BE2C (cell line): ENCODE results near the gene ZNF195.
"Not testable (repeated sequence)": the region's sequence is repeated elsewhere in the genome, so short reads cannot be mapped to it uniquely, and the experiment has no call there.

Source experiments
- DNase-seq: peaks from one replicate; pipeline ENCODE4 v3.0.0-alpha.2; 2020
- H3K27me3 ChIP-seq: fragments of 250-450 bp; sonication (Bioruptor Pico); 2 replicates; pipeline ENCODE4 v1.5.1; 2020; ENCODE audit warnings: mild to moderate bottlenecking
- H3K36me3 ChIP-seq: fragments of 250-450 bp; sonication (Bioruptor Pico); 2 replicates; pipeline ENCODE4 v1.5.1; 2020; ENCODE audit warnings: mild to moderate bottlenecking
- H3K4me1 ChIP-seq: fragments of 250-450 bp; sonication (Bioruptor Pico); 2 replicates; pipeline ENCODE4 v1.5.1; 2020
- H3K4me3 ChIP-seq: 2 replicates; pipeline ENCODE4 v1.5.1; 2011; ENCODE audit warnings: low read depth, low read length
- H3K9me3 ChIP-seq: fragments of 250-450 bp; sonication (Bioruptor Pico); 2 replicates; pipeline ENCODE4 v1.5.1; 2020
- TF ChIP-seq, protein P1 (sequence below): IDR thresholded peaks from 2 replicates; pipeline ENCODE4 v1.5.1; 2012; ENCODE audit warnings: mild to moderate bottlenecking, low read depth, low read length

Gene ZNF195

GRCh38 chr11:3338569-3339339 is 40.2 kb downstream of the ZNF195 start:
- DNase-seq, result no peak
- TF ChIP-seq, protein P1, sequence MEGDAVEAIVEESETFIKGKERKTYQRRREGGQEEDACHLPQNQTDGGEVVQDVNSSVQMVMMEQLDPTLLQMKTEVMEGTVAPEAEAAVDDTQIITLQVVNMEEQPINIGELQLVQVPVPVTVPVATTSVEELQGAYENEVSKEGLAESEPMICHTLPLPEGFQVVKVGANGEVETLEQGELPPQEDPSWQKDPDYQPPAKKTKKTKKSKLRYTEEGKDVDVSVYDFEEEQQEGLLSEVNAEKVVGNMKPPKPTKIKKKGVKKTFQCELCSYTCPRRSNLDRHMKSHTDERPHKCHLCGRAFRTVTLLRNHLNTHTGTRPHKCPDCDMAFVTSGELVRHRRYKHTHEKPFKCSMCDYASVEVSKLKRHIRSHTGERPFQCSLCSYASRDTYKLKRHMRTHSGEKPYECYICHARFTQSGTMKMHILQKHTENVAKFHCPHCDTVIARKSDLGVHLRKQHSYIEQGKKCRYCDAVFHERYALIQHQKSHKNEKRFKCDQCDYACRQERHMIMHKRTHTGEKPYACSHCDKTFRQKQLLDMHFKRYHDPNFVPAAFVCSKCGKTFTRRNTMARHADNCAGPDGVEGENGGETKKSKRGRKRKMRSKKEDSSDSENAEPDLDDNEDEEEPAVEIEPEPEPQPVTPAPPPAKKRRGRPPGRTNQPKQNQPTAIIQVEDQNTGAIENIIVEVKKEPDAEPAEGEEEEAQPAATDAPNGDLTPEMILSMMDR, result no peak
- Histone ChIP-seq H3K4me1 (no peaks in the 10 kb centered on the region), H3K36me3 (no peaks in the 10 kb centered on the region), H3K27me3 (no peaks in the 10 kb centered on the region), H3K4me3 (no peak overlapping the region), H3K9me3 (no peaks in the 10 kb centered on the region)

DNA sequence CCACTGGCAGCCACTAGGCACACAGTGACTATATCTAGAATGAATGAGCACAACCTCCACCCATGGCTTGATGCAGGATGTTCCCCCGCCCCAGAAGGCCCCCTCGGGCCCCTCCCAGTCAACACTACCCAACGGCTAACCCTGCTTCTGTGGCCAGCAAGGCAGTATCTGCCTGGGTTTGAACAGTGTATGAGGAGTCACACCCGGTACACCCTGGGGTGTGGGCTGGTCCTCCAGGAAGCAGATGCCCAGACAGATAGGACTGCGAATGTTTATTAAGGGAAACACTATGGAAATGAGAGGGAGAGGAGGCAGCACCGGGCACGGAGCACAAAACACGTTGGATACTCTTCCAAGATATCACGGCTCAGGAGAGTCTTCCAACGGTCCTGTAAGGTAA is 42.5 kb downstream of the ZNF195 start:
- not testable (repeated sequence) for H3K4me1 ChIP-seq, H3K4me3 ChIP-seq

DNA sequence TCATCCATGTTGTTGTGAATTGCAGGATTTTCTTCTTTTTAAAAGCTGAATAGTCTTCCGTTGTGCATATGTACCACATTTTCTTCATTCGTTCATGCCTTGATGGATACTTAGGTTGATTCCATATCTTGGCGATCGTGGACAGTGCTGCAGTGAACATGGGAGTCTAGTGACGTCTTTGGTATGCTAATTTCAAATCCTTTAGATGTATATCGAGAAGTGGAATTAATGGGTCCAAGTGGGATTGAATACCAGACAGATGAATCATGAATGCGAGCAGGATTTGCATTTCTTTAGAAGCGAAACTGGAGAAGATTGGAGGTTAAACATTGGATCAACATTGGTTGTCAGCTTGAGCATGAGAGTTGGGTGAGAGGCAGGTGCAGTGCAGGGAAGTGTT is 45.8 kb downstream of the ZNF195 start:
- H3K4me1 ChIP-seq, H3K27me3 ChIP-seq, DNase-seq, H3K36me3 ChIP-seq, H3K4me3 ChIP-seq, H3K9me3 ChIP-seq: not testable (repeated sequence)

More for the DNA sequence above, 42.5 kb downstream of the ZNF195 start:
- not testable (repeated sequence) for H3K9me3 ChIP-seq, H3K27me3 ChIP-seq, H3K36me3 ChIP-seq, DNase-seq

DNA sequence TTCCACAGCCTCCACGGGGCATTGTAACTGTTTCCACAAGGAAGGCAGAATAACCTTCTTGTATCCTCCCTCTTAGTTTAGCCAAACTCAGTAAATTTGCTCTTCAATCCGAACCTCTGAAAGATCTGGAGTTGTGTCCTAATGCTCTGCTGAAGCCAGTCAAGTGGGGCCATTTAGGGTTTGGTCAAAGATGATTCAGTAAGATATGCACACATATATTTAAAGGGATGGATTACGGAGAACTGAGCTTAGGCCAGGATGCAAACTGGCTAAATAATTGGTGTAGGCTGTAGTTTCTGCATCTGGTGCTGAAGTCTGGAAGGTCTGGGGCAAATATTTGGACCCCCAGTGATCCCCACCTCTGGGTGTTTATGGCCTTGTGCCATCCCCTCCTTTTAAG is 47.9 kb downstream of the ZNF195 start:
- not testable (repeated sequence) for H3K36me3 ChIP-seq, H3K9me3 ChIP-seq, H3K4me3 ChIP-seq, H3K4me1 ChIP-seq, DNase-seq, H3K27me3 ChIP-seq

- not testable (repeated sequence) for H3K9me3 ChIP-seq, H3K4me1 ChIP-seq, DNase-seq, H3K27me3 ChIP-seq, H3K4me3 ChIP-seq, H3K36me3 ChIP-seq
These were observed 48.9 kb downstream of the ZNF195 start for GRCh38 chr11:3330064-3330463.

- not testable (repeated sequence) for H3K36me3 ChIP-seq, DNase-seq, H3K4me3 ChIP-seq, H3K9me3 ChIP-seq, H3K4me1 ChIP-seq, H3K27me3 ChIP-seq
These were observed 50.4 kb downstream of the ZNF195 start for GRCh38 chr11:3328503-3328902.

GRCh38 chr11:3326450-3326849 is 52.5 kb downstream of the ZNF195 start:
- H3K36me3 ChIP-seq, DNase-seq, H3K4me1 ChIP-seq, H3K27me3 ChIP-seq, H3K9me3 ChIP-seq, H3K4me3 ChIP-seq: not testable (repeated sequence)

- not testable (repeated sequence) for DNase-seq, H3K9me3 ChIP-seq, H3K27me3 ChIP-seq, H3K4me3 ChIP-seq, H3K36me3 ChIP-seq, H3K4me1 ChIP-seq
These were observed 54.2 kb downstream of the ZNF195 start for GRCh38 chr11:3324724-3325123.
